DND-41 (cell line): ENCODE results near the gene MSI2.

Source experiments
- ATAC-seq: fragments of 200-7000 bp; cut with Tn5 transposase; 3 replicates; pipeline ENCODE4 v1.9.1; 2021; ENCODE audit warnings: low read depth; ENCODE audit not compliant: insufficient read depth
- DNase-seq: peaks from one replicate; pipeline ENCODE4 v3.0.0-alpha.2; 2020
- H2AFZ ChIP-seq: 2 replicates; pipeline ENCODE4 v1.6.0; 2012; ENCODE audit warnings: low read depth, low read length
- H3K27ac ChIP-seq: 2 replicates; pipeline ENCODE4 v1.5.1; 2012; ENCODE audit warnings: low read length, inconsistent platforms
- H3K27me3 ChIP-seq: fragments of 200-600 bp; sonication (generic); 2 replicates; pipeline ENCODE4 v1.6.0; 2012; ENCODE audit warnings: low read length, mild to moderate bottlenecking, inconsistent platforms; ENCODE audit not compliant: insufficient read depth, poor library complexity
- H3K36me3 ChIP-seq: 2 replicates; pipeline ENCODE4 v1.5.1; 2012; ENCODE audit warnings: low read length, inconsistent platforms; ENCODE audit not compliant: insufficient read depth
- H3K4me1 ChIP-seq: 2 replicates; pipeline ENCODE4 v1.5.1; 2012; ENCODE audit warnings: mild to moderate bottlenecking, low read length; ENCODE audit not compliant: insufficient read depth
- H3K4me2 ChIP-seq: 2 replicates; pipeline ENCODE4 v1.6.0; 2012; ENCODE audit warnings: mild to moderate bottlenecking, moderate library complexity, low read length, inconsistent platforms; ENCODE audit not compliant: insufficient read depth
- H3K4me3 ChIP-seq, 2 experiments: fragments of 200-600 bp in 1 of 2; shearing (Covaris generic) in 1 of 2; 2 replicates each; pipeline ENCODE4 v1.5.1; 2012 to 2016; ENCODE audit warnings: inconsistent platforms in 2 of 2, low read length in 2 of 2, mild to moderate bottlenecking in 2 of 2, low read depth in 1 of 2, moderate library complexity in 1 of 2
- H3K79me2 ChIP-seq: 2 replicates; pipeline ENCODE4 v1.6.0; 2012; ENCODE audit warnings: low read length, inconsistent platforms; ENCODE audit not compliant: insufficient read depth
- H3K9ac ChIP-seq: 2 replicates; pipeline ENCODE4 v1.6.0; 2012; ENCODE audit warnings: low read depth, mild to moderate bottlenecking, inconsistent platforms, low read length, moderate library complexity
- H3K9me3 ChIP-seq: 2 replicates; pipeline ENCODE4 v1.5.1; 2012; ENCODE audit warnings: low read length, moderate library complexity, mild to moderate bottlenecking, inconsistent platforms; ENCODE audit not compliant: insufficient read depth, severe bottlenecking
- H4K20me1 ChIP-seq: 2 replicates; pipeline ENCODE4 v1.6.0; 2012; ENCODE audit warnings: low read length; ENCODE audit not compliant: insufficient read depth
- EZH2 ChIP-seq: IDR thresholded peaks from 3 replicates; pipeline ENCODE4 v1.6.1; 2012; ENCODE audit warnings: borderline replicate concordance, low read depth, mild to moderate bottlenecking, moderate library complexity, low read length, inconsistent platforms; ENCODE audit not compliant: severe bottlenecking
- TF ChIP-seq, protein P1 (sequence below): IDR thresholded peaks from 2 replicates; pipeline ENCODE4 v1.5.1; 2012; ENCODE audit warnings: borderline replicate concordance, low read length, moderate library complexity, mild to moderate bottlenecking; ENCODE audit not compliant: poor library complexity, severe bottlenecking; ENCODE audit errors: extremely low read depth

MSI2 gene

GRCh38 chr17:57288773-57289121 is 32.4 kb downstream of the MSI2 start:
- Histone ChIP-seq H2AFZ (no peak overlapping the region), H4K20me1 (peaks cover 80% of the 10 kb centered on the region), H3K79me2 (peaks cover 98% of the 10 kb centered on the region), H3K4me3 (no peak overlapping the region), H3K9me3 (no peaks in the 10 kb centered on the region), H3K36me3 (peaks cover 80% of the 10 kb centered on the region), H3K27ac (peak overlapping the region; percentile 67), H3K9ac (no peak overlapping the region), H3K4me2 (no peak overlapping the region), H3K4me1 (peaks cover 92% of the 10 kb centered on the region), H3K27me3 (no peaks in the 10 kb centered on the region)
- TF ChIP-seq, protein P1, sequence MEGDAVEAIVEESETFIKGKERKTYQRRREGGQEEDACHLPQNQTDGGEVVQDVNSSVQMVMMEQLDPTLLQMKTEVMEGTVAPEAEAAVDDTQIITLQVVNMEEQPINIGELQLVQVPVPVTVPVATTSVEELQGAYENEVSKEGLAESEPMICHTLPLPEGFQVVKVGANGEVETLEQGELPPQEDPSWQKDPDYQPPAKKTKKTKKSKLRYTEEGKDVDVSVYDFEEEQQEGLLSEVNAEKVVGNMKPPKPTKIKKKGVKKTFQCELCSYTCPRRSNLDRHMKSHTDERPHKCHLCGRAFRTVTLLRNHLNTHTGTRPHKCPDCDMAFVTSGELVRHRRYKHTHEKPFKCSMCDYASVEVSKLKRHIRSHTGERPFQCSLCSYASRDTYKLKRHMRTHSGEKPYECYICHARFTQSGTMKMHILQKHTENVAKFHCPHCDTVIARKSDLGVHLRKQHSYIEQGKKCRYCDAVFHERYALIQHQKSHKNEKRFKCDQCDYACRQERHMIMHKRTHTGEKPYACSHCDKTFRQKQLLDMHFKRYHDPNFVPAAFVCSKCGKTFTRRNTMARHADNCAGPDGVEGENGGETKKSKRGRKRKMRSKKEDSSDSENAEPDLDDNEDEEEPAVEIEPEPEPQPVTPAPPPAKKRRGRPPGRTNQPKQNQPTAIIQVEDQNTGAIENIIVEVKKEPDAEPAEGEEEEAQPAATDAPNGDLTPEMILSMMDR, result no peak
- no peak for TF ChIP-seq EZH2
- ATAC-seq, result no peak
- no peak for DNase-seq

DNA sequence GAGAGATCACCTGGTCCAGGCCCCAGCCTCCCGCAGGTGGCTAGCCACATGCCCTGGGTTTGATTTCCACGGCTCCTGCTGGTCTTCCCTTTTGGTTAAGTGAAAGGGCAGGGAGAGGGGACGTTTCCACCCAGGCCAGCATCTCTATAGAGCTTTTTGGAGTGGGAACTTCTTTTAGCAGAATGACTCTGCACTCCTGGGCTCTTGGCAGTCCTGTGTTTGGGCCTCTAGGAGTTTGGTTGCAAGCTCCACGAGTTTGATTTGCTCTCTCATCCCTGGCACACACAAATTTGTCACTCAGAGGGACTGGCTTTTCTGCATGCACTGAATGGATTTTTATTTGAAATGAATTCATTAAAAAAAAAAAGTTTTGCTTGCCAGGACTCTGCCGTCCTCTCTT is 32.8 kb downstream of the MSI2 start:
- no peak for DNase-seq
- H3K27ac ChIP-seq, result peak overlapping the region; percentile 67
- H3K36me3 ChIP-seq, result peaks cover 84% of the 10 kb centered on the region
- H3K79me2 ChIP-seq, result peaks cover 98% of the 10 kb centered on the region
- H2AFZ ChIP-seq, result no peak overlapping the region
- no peak for TF ChIP-seq EZH2
- TF ChIP-seq, protein P1, result no peak
- H3K9ac ChIP-seq, result no peak overlapping the region
- H3K4me2 ChIP-seq, result no peak overlapping the region
- no peaks in the 10 kb centered on the region for H3K9me3 ChIP-seq
- H3K4me1 ChIP-seq, result peaks cover 92% of the 10 kb centered on the region
- H4K20me1 ChIP-seq, result peaks cover 80% of the 10 kb centered on the region
- no peaks in the 10 kb centered on the region for H3K27me3 ChIP-seq
- no peak for ATAC-seq
- H3K4me3 ChIP-seq, result no peak overlapping the region

- ATAC-seq (no peak), DNase-seq (no peak)
- TF ChIP-seq, protein P1, result no peak
- no peak for TF ChIP-seq EZH2
- H2AFZ ChIP-seq, result no peak overlapping the region
- no peaks in the 10 kb centered on the region for H3K9me3 ChIP-seq
- peaks cover 88% of the 10 kb centered on the region for H3K36me3 ChIP-seq
- H3K27ac ChIP-seq, result peak overlapping the region; percentile 67
- peaks cover 98% of the 10 kb centered on the region for H3K79me2 ChIP-seq
- peaks cover 92% of the 10 kb centered on the region for H3K4me1 ChIP-seq
- peaks cover 83% of the 10 kb centered on the region for H4K20me1 ChIP-seq
- H3K4me2 ChIP-seq, result no peak overlapping the region
- H3K9ac ChIP-seq, result no peak overlapping the region
- H3K27me3 ChIP-seq, result no peaks in the 10 kb centered on the region
- H3K4me3 ChIP-seq, result no peak overlapping the region
These were observed 33.3 kb downstream of the MSI2 start for GRCh38 chr17:57289613-57290012.

- H3K36me3 ChIP-seq, result peaks cover 98% of the 10 kb centered on the region
These were observed 34.7 kb downstream of the MSI2 start for GRCh38 chr17:57290981-57291380.

More at GRCh38 chr17:57290981-57291380, 34.7 kb downstream of the MSI2 start:
- H3K4me1 ChIP-seq, result peaks cover 87% of the 10 kb centered on the region
- no peak overlapping the region for H3K4me2 ChIP-seq
- no peaks in the 10 kb centered on the region for H3K9me3 ChIP-seq
- peaks cover 92% of the 10 kb centered on the region for H4K20me1 ChIP-seq
- no peaks in the 10 kb centered on the region for H3K27me3 ChIP-seq
- TF ChIP-seq, protein P1, result no peak
- no peak for TF ChIP-seq EZH2
- no peak overlapping the region for H3K4me3 ChIP-seq
- peaks cover 98% of the 10 kb centered on the region for H3K79me2 ChIP-seq
- H3K9ac ChIP-seq, result no peak overlapping the region
- peak overlapping the region; percentile 60; the same call in 1 of the 2 replicates for H3K27ac ChIP-seq
- H2AFZ ChIP-seq, result no peak overlapping the region
- ATAC-seq (no peak), DNase-seq (no peak)
